ENCODE data around the gene C2orf78. TPM values are rescaled to one million over a fixed set of nuclear protein-coding genes. Genes with fewer than 3 reads are reported as not detected.

C2orf78 gene
- total and polyA plus RNA-seq, 5 donors from 2014 or later: not detected

GRCh38 chr2:73823416-73823815, 39.4 kb downstream of the C2orf78 start:
- Mint-ChIP-seq H3K4me3 (no peak overlapping the region), H3K27ac (no peak overlapping the region), H3K36me3 (no peaks in the 10 kb centered on the region), H3K4me1 (peaks cover 9 to 15% (median 10%) of the 10 kb centered on the region in 4 donors), H3K9me3 (peaks cover 0 to 1% (median 0%) of the 10 kb centered on the region in 7 donors), H3K27me3 (peaks cover 11% of the 10 kb centered on the region)
- ATAC-seq (ENCODE audit: low read depth in 2 of 2) (no peak), DNase-seq (no peak)
- Histone ChIP-seq H3K36me3 (ENCODE audit: control insufficient read depth, insufficient read depth, low read length) (no peaks in the 10 kb centered on the region), H3K27me3 (ENCODE audit: control insufficient read depth, insufficient read depth, low read length) (no peaks in the 10 kb centered on the region), H3K27ac (ENCODE audit: insufficient read depth, low read length, poor library complexity, severe bottlenecking) (no peak overlapping the region), H3K9me3 (ENCODE audit: control insufficient read depth in 2 of 2, low read length in 2 of 2) (no peaks in the 10 kb centered on the region), H3K4me1 (ENCODE audit: control insufficient read depth, insufficient read depth, low read length, poor library complexity, severe bottlenecking) (peaks cover 10% of the 10 kb centered on the region), H3K4me3 (ENCODE audit: low read depth, low read length) (no peak overlapping the region)

DNA sequence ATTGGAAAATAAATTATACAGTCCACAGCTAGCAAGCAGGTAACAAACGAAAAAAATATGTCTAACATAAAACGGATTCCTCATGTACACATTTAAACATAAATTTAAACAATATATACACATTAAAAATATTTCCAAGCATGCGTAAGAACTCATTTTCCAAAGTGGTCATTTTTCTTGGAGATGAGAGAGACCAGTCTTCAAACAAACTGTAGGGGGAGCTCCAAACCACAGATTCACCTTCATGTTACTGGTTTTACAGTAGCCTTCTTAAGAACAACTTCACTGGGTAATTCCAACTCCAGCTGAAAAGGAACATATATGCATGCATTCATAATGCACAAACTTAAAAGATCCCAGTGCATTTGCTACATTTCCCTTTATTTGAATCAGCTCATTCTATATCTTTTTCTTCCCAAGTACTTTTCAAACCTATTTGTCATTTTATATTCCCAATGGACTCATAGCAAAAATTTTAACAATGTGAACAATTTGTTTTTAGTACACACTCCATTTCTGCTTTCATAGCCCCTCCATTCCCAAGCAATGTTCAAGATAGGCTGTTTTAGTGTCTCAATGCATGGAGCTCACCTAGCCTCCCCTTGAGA, 40.0 kb downstream of the C2orf78 start:
- no peak overlapping the region for H3K27ac Mint-ChIP-seq
- H3K4me3 ChIP-seq (ENCODE audit: low read depth, low read length): no peak overlapping the region
- H3K27ac ChIP-seq (ENCODE audit: insufficient read depth, low read length, poor library complexity, severe bottlenecking): no peak overlapping the region
- DNase-seq (peak; percentile 23 to 88 (median 68)), ATAC-seq (ENCODE audit: low read depth in 2 of 2) (no peak)
- peaks cover 13 to 20% (median 15%) of the 10 kb centered on the region in 4 donors for H3K4me1 Mint-ChIP-seq
- H3K9me3 ChIP-seq (ENCODE audit: control insufficient read depth in 2 of 2, low read length in 2 of 2): no peaks in the 10 kb centered on the region
- peaks cover 8% of the 10 kb centered on the region for H3K27me3 Mint-ChIP-seq
- no peaks in the 10 kb centered on the region for H3K36me3 Mint-ChIP-seq
- H3K36me3 ChIP-seq (ENCODE audit: control insufficient read depth, insufficient read depth, low read length): no peaks in the 10 kb centered on the region
- H3K9me3 Mint-ChIP-seq: peaks cover 0 to 1% (median 0%) of the 10 kb centered on the region in 7 donors
- peaks cover 16% of the 10 kb centered on the region for H3K4me1 ChIP-seq (ENCODE audit: control insufficient read depth, insufficient read depth, low read length, poor library complexity, severe bottlenecking)
- no peaks in the 10 kb centered on the region for H3K27me3 ChIP-seq (ENCODE audit: control insufficient read depth, insufficient read depth, low read length)
- H3K4me3 Mint-ChIP-seq: peak overlapping the region in 1 of 4 donors; percentile 74

GRCh38 chr2:73825408-73825807, 41.4 kb downstream of the C2orf78 start:
- DNase-seq: no peak
- Mint-ChIP-seq H3K4me1 (peaks cover 22 to 33% (median 28%) of the 10 kb centered on the region in 4 donors), H3K27ac (peak overlapping the region in 1 of 3 donors; percentile 89), H3K9me3 (peaks cover 0 to 1% (median 0%) of the 10 kb centered on the region in 7 donors), H3K27me3 (peaks cover 4% of the 10 kb centered on the region), H3K36me3 (no peaks in the 10 kb centered on the region), H3K4me3 (peak overlapping the region in 1 of 4 donors; percentile 30)
- no peak overlapping the region for H3K4me3 ChIP-seq (ENCODE audit: low read depth, low read length)
- H3K36me3 ChIP-seq (ENCODE audit: control insufficient read depth, insufficient read depth, low read length): no peaks in the 10 kb centered on the region
- no peak overlapping the region for H3K27ac ChIP-seq (ENCODE audit: insufficient read depth, low read length, poor library complexity, severe bottlenecking)
- H3K27me3 ChIP-seq (ENCODE audit: control insufficient read depth, insufficient read depth, low read length): no peaks in the 10 kb centered on the region
- ATAC-seq (ENCODE audit: low read depth in 2 of 2): no peak
- H3K9me3 ChIP-seq (ENCODE audit: control insufficient read depth in 2 of 2, low read length in 2 of 2): no peaks in the 10 kb centered on the region
- peaks cover 30% of the 10 kb centered on the region for H3K4me1 ChIP-seq (ENCODE audit: control insufficient read depth, insufficient read depth, low read length, poor library complexity, severe bottlenecking)

GRCh38 chr2:73827018-73827417, 43.0 kb downstream of the C2orf78 start:
- H3K4me1 ChIP-seq (ENCODE audit: control insufficient read depth, insufficient read depth, low read length, poor library complexity, severe bottlenecking): peaks cover 30% of the 10 kb centered on the region
- peak overlapping the region; percentile 59 to 99 (median 76) for H3K4me3 Mint-ChIP-seq
- H3K27ac ChIP-seq (ENCODE audit: insufficient read depth, low read length, poor library complexity, severe bottlenecking): no peak overlapping the region
- peak in 1 of 3 donors; percentile 56 for DNase-seq
- H3K4me3 ChIP-seq (ENCODE audit: low read depth, low read length): no peak overlapping the region
- peaks cover 0 to 1% (median 0%) of the 10 kb centered on the region in 7 donors for H3K9me3 Mint-ChIP-seq
- H3K36me3 ChIP-seq (ENCODE audit: control insufficient read depth, insufficient read depth, low read length): peaks cover 3% of the 10 kb centered on the region
- no peaks in the 10 kb centered on the region for H3K27me3 ChIP-seq (ENCODE audit: control insufficient read depth, insufficient read depth, low read length)
- peaks cover 3% of the 10 kb centered on the region for H3K36me3 Mint-ChIP-seq
- H3K4me1 Mint-ChIP-seq: peaks cover 31 to 47% (median 40%) of the 10 kb centered on the region in 4 donors
- no peaks in the 10 kb centered on the region for H3K27me3 Mint-ChIP-seq
- H3K27ac Mint-ChIP-seq: peak overlapping the region in 2 of 3 donors; percentile 29 to 97
- no peaks in the 10 kb centered on the region for H3K9me3 ChIP-seq (ENCODE audit: control insufficient read depth in 2 of 2, low read length in 2 of 2)
- ATAC-seq (ENCODE audit: low read depth in 2 of 2): no peak

GRCh38 chr2:73827660-73828388, 43.8 kb downstream of the C2orf78 start:
- Histone ChIP-seq H3K27me3 (ENCODE audit: control insufficient read depth, insufficient read depth, low read length) (no peaks in the 10 kb centered on the region), H3K9me3 (ENCODE audit: control insufficient read depth in 2 of 2, low read length in 2 of 2) (no peaks in the 10 kb centered on the region), H3K4me1 (ENCODE audit: control insufficient read depth, insufficient read depth, low read length, poor library complexity, severe bottlenecking) (peaks cover 30% of the 10 kb centered on the region), H3K27ac (ENCODE audit: insufficient read depth, low read length, poor library complexity, severe bottlenecking) (peak overlapping the region; percentile 97), H3K36me3 (ENCODE audit: control insufficient read depth, insufficient read depth, low read length) (peaks cover 10% of the 10 kb centered on the region), H3K4me3 (ENCODE audit: low read depth, low read length) (peak overlapping the region; percentile 97)
- Mint-ChIP-seq H3K4me3 (peak overlapping the region; percentile 59 to 99 (median 96)), H3K36me3 (peaks cover 9% of the 10 kb centered on the region), H3K27ac (peak overlapping the region in 2 of 3 donors; percentile 92 to 97), H3K9me3 (peaks cover 0 to 1% (median 0%) of the 10 kb centered on the region in 7 donors), H3K4me1 (peaks cover 36 to 55% (median 46%) of the 10 kb centered on the region in 4 donors), H3K27me3 (no peaks in the 10 kb centered on the region)
- no peak for DNase-seq
- no peak for ATAC-seq (ENCODE audit: low read depth in 2 of 2)

DNA sequence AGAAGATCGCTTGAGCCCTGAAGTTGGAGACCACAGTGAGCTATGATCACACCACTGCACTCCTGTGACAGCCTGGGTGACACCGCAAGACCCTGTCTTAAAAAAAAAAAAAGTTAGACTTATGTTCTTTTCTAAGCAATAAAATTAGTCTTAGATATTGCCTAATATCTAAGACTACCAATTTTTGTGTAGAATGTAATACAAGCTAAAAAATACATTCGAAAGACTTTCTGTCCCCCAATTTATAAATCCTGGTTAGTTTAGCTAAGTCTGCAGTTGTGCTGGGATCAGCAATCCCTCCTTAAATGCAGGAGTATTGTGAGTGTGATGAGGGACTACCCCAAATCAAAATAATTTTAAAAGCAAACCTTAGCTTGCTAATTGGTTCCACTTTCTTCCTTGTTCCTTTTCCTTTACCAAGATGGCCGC, 44.4 kb downstream of the C2orf78 start:
- H3K27ac Mint-ChIP-seq: peak overlapping the region; percentile 97 to 99 (median 97)
- no peaks in the 10 kb centered on the region for H3K27me3 ChIP-seq (ENCODE audit: control insufficient read depth, insufficient read depth, low read length)
- peak overlapping the region; percentile 97 for H3K4me3 ChIP-seq (ENCODE audit: low read depth, low read length)
- ATAC-seq (ENCODE audit: low read depth in 2 of 2) (no peak), DNase-seq (no peak)
- no peaks in the 10 kb centered on the region for H3K27me3 Mint-ChIP-seq
- peaks cover 9% of the 10 kb centered on the region for H3K36me3 Mint-ChIP-seq
- H3K36me3 ChIP-seq (ENCODE audit: control insufficient read depth, insufficient read depth, low read length): peaks cover 15% of the 10 kb centered on the region
- H3K9me3 Mint-ChIP-seq: peaks cover 0 to 1% (median 0%) of the 10 kb centered on the region in 7 donors
- H3K4me3 Mint-ChIP-seq: peak overlapping the region; percentile 94 to 99 (median 96)
- peaks cover 36 to 57% (median 47%) of the 10 kb centered on the region in 4 donors for H3K4me1 Mint-ChIP-seq
- peaks cover 30% of the 10 kb centered on the region for H3K4me1 ChIP-seq (ENCODE audit: control insufficient read depth, insufficient read depth, low read length, poor library complexity, severe bottlenecking)
- H3K27ac ChIP-seq (ENCODE audit: insufficient read depth, low read length, poor library complexity, severe bottlenecking): peak overlapping the region; percentile 97
- H3K9me3 ChIP-seq (ENCODE audit: control insufficient read depth in 2 of 2, low read length in 2 of 2): no peaks in the 10 kb centered on the region

GRCh38 chr2:73828818-73829570, 45.0 kb downstream of the C2orf78 start, which contains the start of gene STAMBP:
Gene STAMBP, plus strand, starts transcription at chr2:73828961. Its CDS starts 1,896 bp downstream, at chr2:73830857.
- peak within 1 kb of the TSS; percentile 94 to 99 (median 96) for H3K4me3 Mint-ChIP-seq

More at GRCh38 chr2:73828818-73829570, 45.0 kb downstream of the C2orf78 start, which contains the start of gene STAMBP:
- H3K27ac Mint-ChIP-seq: peak within 1 kb of the TSS; percentile 97 to 99 (median 97)
- Histone ChIP-seq H3K9me3 (ENCODE audit: control insufficient read depth in 2 of 2, low read length in 2 of 2) (no peaks in the 10 kb centered on the region), H3K27me3 (ENCODE audit: control insufficient read depth, insufficient read depth, low read length) (no peaks in the 10 kb centered on the region), H3K4me3 (ENCODE audit: low read depth, low read length) (peak within 1 kb of the TSS; percentile 97), H3K36me3 (ENCODE audit: control insufficient read depth, insufficient read depth, low read length) (peaks cover 18% of the 10 kb centered on the region), H3K27ac (ENCODE audit: insufficient read depth, low read length, poor library complexity, severe bottlenecking) (peak within 1 kb of the TSS; percentile 97), H3K4me1 (ENCODE audit: control insufficient read depth, insufficient read depth, low read length, poor library complexity, severe bottlenecking) (peaks cover 30% of the 10 kb centered on the region)
- peaks cover 9% of the 10 kb centered on the region for H3K36me3 Mint-ChIP-seq
- peaks cover 37 to 57% (median 47%) of the 10 kb centered on the region in 4 donors for H3K4me1 Mint-ChIP-seq
- ATAC-seq (ENCODE audit: low read depth in 2 of 2) (peak; percentile 90 to 92), DNase-seq (peak; percentile 90 to 97 (median 92))
- no peaks in the 10 kb centered on the region for H3K27me3 Mint-ChIP-seq
- H3K9me3 Mint-ChIP-seq: peaks cover 0 to 1% (median 0%) of the 10 kb centered on the region in 7 donors

All from CD4-positive, CD25-positive, alpha-beta regulatory T cell (primary cell).